HG03565 (cell line): ENCODE data around the gene DDX39B.
"Not testable (repeated sequence)": the region's sequence is repeated elsewhere in the genome, so short reads cannot be mapped to it uniquely, and the experiment has no call there.

Source experiments
- ATAC-seq: cut with Tn5 transposase; IDR thresholded peaks from one replicate; pipeline ENCODE4 v1.9.1; 2021; ENCODE audit warnings: mild to moderate bottlenecking, moderate library complexity; ENCODE audit not compliant: unreplicated experiment

DDX39B gene

DNA sequence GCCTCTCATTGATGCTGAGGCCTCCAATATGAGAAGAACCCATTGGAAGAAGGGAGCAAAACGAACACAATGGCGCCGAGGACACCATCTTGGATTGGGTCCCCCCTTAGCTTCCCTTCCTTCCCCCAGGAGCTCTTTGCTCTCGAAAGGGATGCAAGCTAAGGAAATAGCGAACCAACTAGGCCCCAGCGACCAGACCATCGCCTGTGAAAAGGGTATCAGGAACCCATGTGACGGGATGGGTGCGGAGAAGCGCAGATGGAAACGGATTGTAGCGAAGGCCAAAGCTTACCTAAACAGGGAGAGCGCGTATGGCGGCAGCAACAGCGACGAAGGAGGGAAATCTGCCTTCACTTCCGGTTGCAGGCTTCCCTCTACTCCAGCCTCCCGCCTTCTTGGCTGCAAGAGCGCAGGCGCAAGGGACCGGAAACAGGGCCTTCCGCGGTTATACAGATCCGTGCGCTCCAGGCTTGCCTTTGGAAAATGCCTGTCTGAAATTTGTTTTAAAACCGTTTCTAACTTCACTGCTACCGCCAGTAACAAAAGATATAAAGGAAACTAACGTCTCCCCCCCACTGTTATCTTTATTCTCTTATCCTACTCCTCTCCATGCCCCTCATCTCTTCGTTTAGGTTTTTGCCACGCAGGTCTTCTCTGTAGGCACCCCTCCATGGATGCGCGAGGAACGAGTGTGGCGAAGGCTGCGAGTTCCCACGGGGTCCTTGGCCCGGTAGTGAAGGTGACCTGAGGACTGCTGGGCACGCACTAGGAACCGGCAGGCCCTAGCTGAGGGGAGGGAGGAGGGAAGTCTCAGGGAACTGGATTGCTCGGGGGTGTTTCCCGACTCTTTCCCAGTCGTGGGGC, at the start of gene DDX39B:
DDX39B (minus strand) TSS at position 346 of the 864 bp plus-strand sequence. CDS start 1,471 bp downstream, outside the sequence.
- ATAC-seq = peak; percentile 58

DNA sequence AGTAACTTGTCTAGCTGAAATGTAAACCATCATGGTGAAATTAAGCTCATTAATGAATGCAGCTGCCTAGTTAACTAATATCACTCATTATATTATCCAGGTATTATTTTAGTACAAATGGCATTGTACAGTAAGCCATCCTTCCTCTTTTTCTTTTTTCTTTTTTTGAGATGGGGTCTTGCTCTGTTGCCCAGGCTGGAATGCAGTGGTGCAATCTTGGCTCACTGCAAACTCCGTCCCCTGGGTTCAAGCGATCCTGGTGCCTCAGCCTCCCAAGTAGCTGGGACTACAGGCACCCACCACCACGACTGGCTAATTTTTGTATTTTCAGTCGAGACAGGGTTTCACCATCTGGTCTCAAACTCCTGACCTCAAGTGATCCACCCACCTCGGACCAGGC, 48.9 kb upstream of the DDX39B start:
- ATAC-seq = not testable (repeated sequence)

DNA sequence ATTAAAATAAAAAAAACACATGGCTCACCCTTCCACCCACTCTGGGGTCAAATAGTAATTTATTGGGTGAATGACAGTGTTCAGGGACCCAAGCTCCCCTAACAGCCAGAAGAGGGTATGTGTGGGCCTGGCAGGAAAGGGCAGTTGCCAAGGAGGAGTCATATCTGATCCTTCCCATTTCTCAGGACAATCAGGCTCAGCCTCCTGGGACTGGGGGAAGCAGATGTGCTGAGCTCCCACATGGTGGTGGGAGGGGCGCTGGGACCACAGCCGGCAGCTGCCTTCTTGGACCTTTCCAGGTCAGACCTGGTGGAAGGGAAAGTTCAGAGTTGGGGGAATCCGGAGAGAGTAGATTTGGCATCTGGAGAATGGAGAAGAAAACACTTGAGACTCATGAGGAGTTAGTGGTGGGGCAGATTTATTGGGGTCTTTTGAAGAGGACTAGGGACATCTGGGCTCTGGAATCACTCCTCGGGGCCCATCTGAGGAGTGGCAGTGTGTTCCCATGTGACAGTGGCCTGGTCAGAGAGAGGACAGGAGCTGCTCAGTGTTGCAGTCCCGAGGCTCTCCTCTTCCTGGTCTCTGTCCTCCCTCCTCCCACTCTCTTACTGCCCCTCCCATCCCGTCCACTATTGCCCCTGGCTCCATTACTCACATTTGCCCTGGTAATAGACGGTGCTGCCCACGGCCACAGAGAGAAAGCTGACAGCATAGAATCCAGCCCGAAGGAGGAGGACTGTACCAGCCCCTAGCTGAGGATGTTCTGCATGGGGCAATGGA, 47.3 kb upstream of the DDX39B start:
- ATAC-seq = no peak

DNA sequence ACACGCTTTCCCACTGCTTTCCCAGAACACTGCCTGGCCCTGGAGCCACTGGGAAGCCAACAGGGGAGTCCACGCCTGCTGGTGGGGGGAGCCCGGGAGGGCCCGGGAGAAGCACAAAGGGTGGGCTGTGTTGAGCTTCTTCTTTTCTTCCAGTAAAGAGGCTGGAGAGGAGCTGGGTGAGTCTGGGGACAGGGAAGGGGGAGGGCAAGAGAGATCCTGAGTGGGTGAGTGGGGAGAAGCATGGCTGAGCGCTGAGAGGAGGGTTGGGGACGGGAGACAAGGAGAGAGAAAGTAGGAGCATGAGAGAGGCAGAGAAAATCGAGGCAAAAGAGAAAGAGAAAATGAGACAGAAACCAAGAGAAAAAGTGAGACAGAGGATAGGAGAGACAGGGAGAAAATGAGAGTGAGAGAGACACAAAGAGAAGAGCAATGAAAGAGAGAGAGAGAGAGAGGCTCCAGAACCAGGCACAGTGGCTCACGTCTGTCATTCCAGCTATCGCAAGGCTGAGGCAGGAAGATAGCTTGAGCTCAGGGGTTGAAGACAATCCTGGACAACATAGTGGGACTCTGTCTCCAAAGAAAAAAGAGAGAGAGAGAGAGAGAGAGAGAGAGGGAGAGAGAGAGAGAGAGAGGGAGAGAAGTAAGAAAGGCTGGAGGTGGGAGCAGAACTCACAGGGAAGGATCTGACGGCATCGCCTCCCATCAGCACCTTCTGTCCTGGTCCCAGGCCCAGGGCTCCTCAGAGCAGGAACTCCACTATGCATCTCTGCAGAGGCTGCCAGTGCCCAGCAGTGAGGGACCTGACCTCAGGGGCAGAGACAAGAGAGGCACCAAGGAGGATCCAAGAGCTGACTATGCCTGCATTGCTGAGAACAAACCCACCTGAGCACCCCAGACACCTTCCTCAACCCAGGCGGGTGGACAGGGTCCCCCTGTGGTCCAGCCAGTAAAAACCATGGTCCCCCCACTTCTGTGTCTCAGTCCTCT, 46.3 kb upstream of the DDX39B start:
- no peak for ATAC-seq

DNA sequence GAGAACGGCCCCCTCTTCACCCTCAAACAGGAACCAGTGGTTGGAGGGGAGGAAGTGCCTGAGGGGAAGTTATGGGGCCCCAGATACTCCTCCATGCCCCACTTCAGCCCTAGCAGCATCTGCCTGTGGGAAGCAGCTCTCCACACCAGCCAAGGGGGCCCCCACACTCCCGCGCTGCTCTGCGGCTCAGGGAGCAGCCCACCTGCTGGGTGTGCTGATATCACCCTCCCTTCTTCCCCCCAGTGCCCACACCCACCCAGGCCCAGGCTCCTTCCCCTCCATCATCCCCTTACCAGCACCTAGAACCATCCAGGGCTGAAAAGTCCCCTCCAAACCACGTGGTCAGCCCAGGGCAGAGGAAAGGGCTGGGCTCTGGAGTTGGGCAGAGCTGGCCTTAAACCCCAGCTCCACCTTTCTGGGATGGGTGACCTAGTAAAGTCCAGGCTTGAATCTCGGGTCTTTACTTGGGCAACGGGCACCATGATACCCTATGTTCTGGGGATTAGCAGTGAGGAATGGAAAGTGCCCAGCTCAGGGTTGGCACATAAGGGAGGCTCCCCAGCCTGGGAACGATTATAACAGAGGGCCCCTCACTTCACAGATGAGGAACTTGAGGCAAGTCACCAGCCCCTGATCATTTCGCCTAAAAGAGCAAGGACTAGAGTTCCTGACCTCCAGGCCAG, 44.9 kb upstream of the DDX39B start:
- ATAC-seq = no peak

DNA sequence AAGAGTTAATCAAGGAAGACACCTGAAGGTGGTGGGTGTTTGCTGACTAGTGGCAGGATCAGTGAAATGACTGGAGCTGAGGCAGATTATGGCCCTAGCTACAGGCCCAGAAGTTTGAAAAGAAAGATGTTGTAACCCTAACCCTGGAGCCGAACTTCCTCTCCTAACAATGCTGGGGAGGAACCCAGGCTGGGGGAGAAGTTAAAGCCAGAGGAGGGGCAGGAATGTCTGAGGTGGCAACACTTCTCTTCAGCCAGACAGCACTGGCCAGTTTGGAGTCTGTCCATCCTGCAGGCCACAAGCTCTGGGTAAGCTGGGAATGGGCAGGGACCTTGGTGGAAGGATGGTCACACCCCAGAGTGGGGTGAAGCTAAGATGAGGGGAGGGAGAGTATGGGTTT, 44.2 kb upstream of the DDX39B start, which contains the start of gene LST1:
LST1 (plus strand) TSS at position 270 of the 400 bp plus-strand sequence. CDS start 1,023 bp downstream, outside the sequence.
- no peak for ATAC-seq

DNA sequence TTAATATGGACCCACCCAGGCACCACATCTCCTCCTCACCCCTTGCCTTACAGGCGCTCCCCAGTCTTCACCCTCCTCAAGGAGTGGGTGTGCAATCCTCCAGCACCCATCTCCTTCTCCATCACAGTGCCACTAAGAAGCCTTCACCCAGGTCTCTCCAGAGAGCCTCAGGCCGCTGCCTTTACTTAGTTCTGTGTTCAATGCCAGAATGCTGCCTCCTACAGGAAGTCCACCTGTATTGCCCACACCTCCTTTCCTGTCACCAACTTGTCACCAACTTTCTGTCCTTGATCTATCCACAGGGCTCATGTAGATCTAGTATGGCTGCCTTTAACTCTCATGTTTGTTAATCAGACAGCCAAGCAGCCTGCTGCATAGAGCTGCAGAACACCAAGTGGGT, 43.7 kb upstream of the DDX39B start:
- ATAC-seq = no peak

DNA sequence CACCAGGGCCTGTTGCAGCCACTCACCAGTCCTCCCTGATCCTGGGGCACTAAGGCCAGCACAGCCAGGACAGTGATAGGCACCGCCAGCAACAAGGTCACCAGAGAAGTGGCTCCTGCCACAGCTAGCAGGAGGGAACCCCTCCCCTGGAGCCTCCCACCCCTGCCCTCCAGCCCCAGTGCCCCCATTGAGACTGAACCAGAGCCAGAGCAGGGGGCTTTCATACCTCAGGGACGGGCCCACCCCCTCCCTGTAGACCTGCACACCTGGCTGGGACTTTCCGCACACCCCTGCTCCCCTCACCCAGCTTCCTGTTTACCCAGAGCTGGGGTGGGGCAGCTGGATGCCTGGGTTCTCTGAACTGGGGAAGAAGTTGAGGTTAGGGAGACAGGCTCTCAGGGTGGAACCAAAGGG, 40.4 kb upstream of the DDX39B start, which contains the start of gene LTB:
LTB (minus strand) TSS at position 195 of the 414 bp plus-strand sequence; CDS start at position 188, 7 bp downstream.
- no peak for ATAC-seq

DNA sequence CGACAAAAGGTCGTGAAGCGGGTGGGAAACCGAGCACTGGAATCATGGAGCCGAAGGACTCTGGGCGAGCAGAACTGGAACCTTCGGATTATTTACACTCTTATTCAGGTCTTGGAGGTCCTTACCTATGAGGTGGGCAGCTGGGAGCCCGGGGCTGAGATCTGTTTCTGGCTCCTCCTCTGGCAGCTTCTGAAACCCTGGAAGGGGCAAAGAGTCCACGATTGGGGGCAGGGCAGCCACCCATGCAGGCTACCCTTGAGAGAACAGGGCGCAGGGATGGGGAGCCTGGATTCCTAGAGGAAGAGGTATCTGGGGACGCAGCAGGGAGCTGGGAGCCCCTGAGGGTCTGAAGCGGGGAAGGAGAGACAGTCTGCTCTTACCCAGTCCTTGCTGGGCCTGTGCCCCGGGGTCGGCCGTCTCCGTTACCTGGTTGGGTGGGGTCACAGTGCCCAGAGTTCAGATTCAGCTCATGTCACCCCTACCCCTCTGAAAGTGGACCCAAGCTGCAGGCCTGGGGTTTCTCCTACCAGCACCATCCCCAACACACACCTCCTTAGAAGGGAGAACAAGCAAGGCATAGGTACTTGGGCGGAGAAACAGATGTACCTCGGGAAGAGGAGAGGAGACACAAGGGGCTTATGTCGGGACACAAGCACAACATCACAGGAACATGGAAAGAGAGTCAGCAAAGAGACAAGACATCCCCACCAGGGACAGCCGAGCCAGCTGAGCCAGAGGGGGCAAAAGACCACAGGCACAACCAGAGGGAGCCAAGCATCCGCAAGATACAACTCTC, 39.8 kb upstream of the DDX39B start:
- ATAC-seq = no peak

DNA sequence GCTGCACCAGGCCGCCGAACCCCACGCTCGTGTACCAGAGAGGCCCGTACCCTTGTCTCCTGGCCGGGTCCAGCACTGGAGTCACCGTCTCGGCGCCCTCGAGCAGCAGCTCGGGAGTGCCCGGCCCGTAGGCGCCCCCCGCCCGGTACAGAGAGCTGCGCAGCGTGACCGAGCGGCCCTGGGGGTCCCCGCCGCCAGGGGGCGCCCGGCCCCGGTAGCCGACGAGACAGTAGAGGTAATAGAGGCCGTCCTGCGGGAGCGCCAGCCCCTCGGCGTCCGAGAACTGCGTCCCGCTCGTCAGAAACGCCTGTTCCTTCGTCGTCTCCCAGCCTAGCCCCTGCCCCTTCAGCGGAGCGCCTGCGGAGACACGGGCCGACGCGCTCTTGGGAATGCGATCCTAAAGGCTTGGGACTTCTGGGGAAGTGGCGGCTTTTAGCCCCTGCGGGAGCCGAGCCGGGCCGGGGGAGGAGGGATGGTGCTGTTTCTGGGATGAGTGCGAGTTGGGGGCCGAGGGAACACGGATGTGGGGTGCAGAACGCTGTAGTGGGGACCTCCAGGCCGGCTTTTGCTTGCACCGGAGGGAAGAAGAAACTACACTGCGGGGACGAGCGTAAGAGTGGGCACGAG, 39.1 kb upstream of the DDX39B start:
- peak; percentile 54 for ATAC-seq

DNA sequence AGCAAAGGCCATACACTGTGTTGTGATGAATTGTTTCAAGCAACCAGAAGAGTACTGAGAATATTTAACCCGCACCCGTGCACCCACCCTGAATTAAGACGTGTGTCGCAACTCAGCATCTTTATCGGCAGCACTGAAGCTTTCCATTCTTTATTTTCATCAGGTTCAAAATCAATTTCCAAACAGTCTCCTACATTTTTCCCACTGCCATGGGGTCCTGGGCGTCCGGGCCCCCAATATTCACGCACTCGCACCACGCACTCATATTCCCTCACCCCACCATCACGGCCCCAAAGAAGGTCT, 38.6 kb upstream of the DDX39B start:
- ATAC-seq = no peak

DNA sequence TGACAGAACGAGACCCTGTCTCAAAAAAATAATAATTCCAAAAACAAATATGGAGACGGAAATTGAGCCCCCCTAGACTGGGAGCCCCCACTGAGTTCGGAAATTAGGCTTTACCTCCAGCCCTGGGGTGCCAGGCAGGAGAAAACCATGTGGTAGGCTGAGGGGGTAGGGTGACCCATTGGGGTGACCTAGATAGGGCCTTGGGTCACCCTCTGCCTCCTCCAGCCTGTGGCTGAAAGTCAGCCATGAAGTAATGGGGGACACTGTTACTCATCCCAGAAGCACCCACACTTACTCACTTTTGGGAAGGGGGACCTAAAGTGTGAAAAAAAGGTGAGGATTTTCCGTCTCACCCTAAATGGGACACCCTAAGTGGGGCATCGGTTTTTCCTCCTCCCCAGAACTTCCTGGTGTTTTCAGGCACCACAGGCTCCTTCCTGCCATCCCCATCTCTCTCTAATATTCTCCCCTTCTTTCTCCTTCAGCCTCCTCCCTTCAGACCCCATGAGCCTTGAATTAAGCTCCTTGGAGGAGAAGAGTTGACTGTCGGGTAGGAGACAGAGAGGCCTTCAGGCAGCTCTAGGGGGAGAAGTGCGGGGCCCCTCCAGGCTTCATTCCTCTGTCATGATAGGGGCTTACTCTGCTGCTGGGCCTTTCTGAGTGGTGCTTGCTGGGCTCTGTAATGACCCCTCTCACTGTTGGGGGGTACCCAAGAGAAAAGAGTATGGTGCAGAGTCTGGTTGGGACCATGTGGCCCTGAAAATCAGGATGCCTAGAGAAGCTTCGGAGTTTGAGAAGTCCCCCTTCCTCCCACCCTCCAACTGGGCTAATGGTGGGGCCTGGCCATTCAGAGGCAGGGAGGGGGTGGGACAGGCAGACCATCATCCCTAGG, 38.0 kb upstream of the DDX39B start:
- ATAC-seq = no peak

DNA sequence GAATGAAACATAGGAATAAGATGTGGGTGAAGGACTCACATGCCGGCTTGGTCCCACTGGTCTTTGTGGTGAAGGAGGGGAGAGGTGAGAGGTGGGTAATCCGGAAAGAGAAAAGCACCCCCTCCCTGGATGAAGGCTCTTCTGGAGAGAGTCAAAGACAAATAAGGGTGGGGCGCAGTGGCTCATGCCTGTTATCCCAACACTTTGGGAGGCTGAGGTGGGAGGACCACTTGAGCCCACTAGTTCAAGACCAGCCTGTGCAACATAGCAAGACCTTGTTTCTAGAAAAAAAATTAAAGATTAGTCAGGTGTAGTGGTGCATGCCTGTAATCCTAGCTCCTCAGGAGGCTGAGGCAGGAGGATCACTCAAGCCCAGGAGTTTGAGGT, 37.3 kb upstream of the DDX39B start:
- no peak for ATAC-seq

DNA sequence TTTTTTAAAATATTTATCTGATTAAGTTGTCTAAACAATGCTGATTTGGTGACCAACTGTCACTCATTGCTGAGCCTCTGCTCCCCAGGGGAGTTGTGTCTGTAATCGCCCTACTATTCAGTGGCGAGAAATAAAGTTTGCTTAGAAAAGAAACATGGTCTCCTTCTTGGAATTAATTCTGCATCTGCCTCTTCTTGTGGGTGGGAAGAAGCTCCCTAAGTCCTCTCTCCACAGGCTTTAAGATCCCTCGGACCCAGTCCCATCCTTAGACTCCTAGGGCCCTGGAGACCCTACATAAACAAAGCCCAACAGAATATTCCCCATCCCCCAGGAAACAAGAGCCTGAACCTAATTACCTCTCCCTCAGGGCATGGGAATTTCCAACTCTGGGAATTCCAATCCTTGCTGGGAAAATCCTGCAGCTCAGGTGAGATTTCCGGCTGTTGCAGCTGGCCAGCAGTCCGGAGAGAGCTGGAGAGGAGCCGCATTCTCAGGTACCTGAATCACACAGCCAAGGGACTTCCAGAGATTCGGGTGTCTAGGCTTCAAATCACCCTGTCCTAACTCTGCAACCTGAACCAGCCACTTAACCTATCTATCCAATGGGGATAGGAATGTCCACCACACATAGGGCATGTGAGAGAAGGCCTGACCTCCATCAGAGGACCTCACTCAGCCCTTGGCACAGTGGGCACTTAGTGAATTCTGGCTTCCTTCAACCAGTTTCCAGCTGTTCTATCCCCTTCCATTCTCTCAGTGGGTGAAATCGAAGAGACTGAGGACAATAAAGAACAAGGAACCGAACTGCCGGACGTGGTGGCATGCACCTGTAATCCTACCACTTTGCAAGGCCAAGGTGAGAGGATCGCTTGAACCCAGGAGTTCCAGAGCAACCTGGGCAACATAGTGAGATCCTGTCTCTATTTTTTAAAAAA, 36.6 kb upstream of the DDX39B start:
- no peak for ATAC-seq

DNA sequence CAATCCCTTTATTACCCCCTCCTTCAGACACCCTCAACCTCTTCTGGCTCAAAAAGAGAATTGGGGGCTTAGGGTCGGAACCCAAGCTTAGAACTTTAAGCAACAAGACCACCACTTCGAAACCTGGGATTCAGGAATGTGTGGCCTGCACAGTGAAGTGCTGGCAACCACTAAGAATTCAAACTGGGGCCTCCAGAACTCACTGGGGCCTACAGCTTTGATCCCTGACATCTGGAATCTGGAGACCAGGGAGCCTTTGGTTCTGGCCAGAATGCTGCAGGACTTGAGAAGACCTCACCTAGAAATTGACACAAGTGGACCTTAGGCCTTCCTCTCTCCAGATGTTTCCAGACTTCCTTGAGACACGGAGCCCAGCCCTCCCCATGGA, 35.8 kb upstream of the DDX39B start:
- ATAC-seq = no peak

DNA sequence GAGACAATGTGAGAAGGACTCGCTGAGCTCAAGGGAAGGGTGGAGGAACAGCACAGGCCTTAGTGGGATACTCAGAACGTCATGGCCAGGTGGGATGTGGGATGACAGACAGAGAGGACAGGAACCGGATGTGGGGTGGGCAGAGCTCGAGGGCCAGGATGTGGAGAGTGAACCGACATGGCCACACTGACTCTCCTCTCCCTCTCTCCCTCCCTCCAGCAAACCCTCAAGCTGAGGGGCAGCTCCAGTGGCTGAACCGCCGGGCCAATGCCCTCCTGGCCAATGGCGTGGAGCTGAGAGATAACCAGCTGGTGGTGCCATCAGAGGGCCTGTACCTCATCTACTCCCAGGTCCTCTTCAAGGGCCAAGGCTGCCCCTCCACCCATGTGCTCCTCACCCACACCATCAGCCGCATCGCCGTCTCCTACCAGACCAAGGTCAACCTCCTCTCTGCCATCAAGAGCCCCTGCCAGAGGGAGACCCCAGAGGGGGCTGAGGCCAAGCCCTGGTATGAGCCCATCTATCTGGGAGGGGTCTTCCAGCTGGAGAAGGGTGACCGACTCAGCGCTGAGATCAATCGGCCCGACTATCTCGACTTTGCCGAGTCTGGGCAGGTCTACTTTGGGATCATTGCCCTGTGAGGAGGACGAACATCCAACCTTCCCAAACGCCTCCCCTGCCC, 35.2 kb upstream of the DDX39B start:
- no peak for ATAC-seq
